Fibroblast of mammary gland (primary cell): ENCODE measurements around the gene CLIP4.

Experiments
- DNase-seq: peaks from one replicate; pipeline ENCODE4 v3.0.0-alpha.2; 2010; ENCODE audit warnings: low read depth
- H3K4me3 ChIP-seq: 2 replicates; pipeline ENCODE4 v1.5.1; 2011; ENCODE audit warnings: low read depth, mild to moderate bottlenecking, low read length, moderate library complexity; ENCODE audit not compliant: control insufficient read depth
- CTCF ChIP-seq: conservative IDR thresholded peaks from 2 replicates; pipeline ENCODE4 v1.5.1; 2011; ENCODE audit warnings: low read depth, low read length, inconsistent platforms; ENCODE audit not compliant: control insufficient read depth, insufficient read depth

The CLIP4 gene

GRCh38 chr2:29147963-29148362 lies 32.7 kb downstream of the CLIP4 start:
- DNase-seq: no peak
- no peak for TF ChIP-seq CTCF

GRCh38 chr2:29154610-29155009 lies 39.4 kb downstream of the CLIP4 start:
- no peak for TF ChIP-seq CTCF
- no peak for DNase-seq
- H3K4me3 ChIP-seq: no peak overlapping the region

More at GRCh38 chr2:29147963-29148362, 32.7 kb downstream of the CLIP4 start:
- H3K4me3 ChIP-seq: no peak overlapping the region

DNA sequence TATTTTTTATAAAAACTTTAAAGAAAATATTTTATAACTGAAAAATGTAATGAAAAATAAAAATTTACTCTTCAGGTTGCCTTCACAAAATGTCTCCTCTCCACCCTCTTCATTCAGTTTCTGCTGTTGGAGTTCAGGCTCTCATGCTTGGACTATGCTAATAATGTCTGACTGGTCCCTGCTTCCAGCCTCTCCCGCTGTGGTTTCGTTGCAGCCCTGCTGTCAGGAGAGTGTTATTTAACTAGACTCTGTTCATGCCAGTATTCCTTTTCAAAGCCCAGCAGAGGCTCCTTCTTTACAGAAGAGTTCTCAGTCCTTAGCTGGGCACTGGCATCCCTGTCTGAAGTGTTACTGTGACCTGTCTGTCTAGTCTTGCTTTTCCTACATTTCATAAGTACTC lies 40.4 kb downstream of the CLIP4 start:
- no peak for TF ChIP-seq CTCF
- H3K4me3 ChIP-seq: no peak overlapping the region
- DNase-seq: no peak

DNA sequence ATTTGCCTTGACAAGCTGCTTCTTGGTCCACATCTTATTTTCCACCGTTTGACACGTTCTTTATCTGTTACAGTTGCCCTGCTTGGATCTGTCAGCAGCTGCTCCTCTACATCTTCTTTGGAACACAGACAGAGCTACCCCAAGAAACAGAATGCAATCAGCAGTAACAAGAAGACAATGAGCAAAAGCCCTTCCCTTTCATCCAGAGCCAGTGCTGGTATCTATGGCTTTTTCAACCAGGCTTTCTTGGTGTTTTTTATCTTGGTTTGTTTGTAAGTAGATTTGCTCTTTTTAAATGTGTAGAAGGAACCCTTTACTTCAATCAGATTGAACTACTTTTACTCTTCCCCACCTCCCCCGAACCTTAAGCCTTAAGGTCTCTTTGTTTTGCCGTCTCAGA lies 41.9 kb downstream of the CLIP4 start:
- no peak overlapping the region for H3K4me3 ChIP-seq
- no peak for TF ChIP-seq CTCF
- no peak for DNase-seq

DNA sequence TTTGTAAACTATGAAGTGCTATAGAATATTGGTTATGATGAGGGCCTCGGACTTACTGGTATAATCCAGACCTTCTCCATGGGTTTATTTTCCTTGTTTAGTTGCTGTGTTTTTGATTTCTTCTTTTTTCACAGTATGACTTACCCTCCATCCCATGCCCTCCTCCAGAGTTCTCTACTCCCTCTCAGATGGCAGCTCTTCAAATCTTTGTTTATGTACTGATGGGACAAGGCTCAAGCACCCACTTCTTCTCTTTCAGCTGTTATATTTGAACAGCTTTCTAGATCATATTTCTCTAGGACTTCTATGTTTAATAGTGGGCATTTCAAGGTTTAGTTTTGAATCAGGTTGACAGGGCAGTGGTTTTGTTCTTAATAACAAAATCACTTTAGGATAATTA lies 43.9 kb downstream of the CLIP4 start:
- DNase-seq: no peak
- no peak overlapping the region for H3K4me3 ChIP-seq
- no peak for TF ChIP-seq CTCF

DNA sequence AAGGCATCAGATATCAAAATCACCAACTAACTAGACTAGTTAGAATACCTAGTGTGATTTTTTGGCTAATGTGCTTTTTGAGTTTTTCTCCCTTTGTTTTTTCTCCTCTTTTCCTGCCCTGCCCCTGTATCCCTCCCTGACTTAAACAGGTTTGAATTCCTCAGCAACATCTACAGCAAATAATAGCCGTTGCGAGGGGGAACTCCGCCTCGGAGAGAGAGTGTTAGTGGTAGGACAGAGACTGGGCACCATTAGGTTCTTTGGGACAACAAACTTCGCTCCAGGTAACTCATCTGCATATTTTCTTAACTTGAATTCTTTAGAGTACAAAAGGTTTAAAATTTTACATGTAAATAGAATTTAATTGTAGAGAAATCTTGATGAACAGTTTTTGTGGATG lies 45.0 kb downstream of the CLIP4 start:
- no peak for TF ChIP-seq CTCF
- H3K4me3 ChIP-seq: no peak overlapping the region
- DNase-seq: no peak
